OCI-M1 (cell line): ENCODE measurements around the gene ETS1.

Experiments used
- DNase-seq: peaks from one replicate; lab custom pipeline; 2025; lab: John Stamatoyannopoulos, UW

Gene ETS1

GRCh38 chr11:128587415-128587814 is at the start of gene ETS1:
Gene ETS1, minus strand, starts transcription at chr11:128587558. Its CDS starts 14,428 bp downstream, at chr11:128573130.
- DNase-seq = no peak

- no peak for DNase-seq
Measured at GRCh38 chr11:128634395-128634794, 47.0 kb upstream of the ETS1 start.

- no peak for DNase-seq
Measured at GRCh38 chr11:128633384-128633965, 46.1 kb upstream of the ETS1 start.

GRCh38 chr11:128632141-128632791 is 44.9 kb upstream of the ETS1 start:
- peak; percentile 8 for DNase-seq

GRCh38 chr11:128630367-128631230 is 43.2 kb upstream of the ETS1 start:
- DNase-seq = peak; percentile 94

GRCh38 chr11:128629516-128630106 is 42.3 kb upstream of the ETS1 start:
- DNase-seq = no peak

- no peak for DNase-seq
Measured at GRCh38 chr11:128628686-128629085, 41.3 kb upstream of the ETS1 start.

GRCh38 chr11:128628325-128628673 is 40.9 kb upstream of the ETS1 start:
- no peak for DNase-seq

- DNase-seq = no peak
Measured at GRCh38 chr11:128627666-128628324, 40.4 kb upstream of the ETS1 start.

- DNase-seq = no peak
Measured at GRCh38 chr11:128626913-128627665, 39.7 kb upstream of the ETS1 start.

GRCh38 chr11:128625746-128626145 is 38.4 kb upstream of the ETS1 start:
- DNase-seq = no peak

GRCh38 chr11:128625326-128625725 is 38.0 kb upstream of the ETS1 start:
- DNase-seq = no peak

- no peak for DNase-seq
Measured at GRCh38 chr11:128624269-128625175, 37.2 kb upstream of the ETS1 start.

GRCh38 chr11:128623091-128623490 is 35.7 kb upstream of the ETS1 start:
- no peak for DNase-seq

GRCh38 chr11:128621601-128622501 is 34.5 kb upstream of the ETS1 start:
- DNase-seq = no peak

- DNase-seq = peak; percentile 29
Measured at GRCh38 chr11:128620309-128621100, 33.1 kb upstream of the ETS1 start.

GRCh38 chr11:128619540-128620308 is 32.4 kb upstream of the ETS1 start:
- DNase-seq = no peak

- no peak for DNase-seq
Measured at GRCh38 chr11:128619007-128619406, 31.6 kb upstream of the ETS1 start.
